GM18499 (cell line): Measurements from ENCODE around the gene MYMK.

Source experiments
- ATAC-seq: cut with Tn5 transposase; IDR thresholded peaks from one replicate; pipeline ENCODE4 v1.9.1; 2021; ENCODE audit warnings: moderate number of reproducible peaks; ENCODE audit not compliant: insufficient read depth, unreplicated experiment

Gene MYMK

GRCh38 chr9:133489253-133490190, 35.2 kb downstream of the MYMK start:
- no peak for ATAC-seq

GRCh38 chr9:133488686-133489252, 36.0 kb downstream of the MYMK start:
- ATAC-seq = no peak

DNA sequence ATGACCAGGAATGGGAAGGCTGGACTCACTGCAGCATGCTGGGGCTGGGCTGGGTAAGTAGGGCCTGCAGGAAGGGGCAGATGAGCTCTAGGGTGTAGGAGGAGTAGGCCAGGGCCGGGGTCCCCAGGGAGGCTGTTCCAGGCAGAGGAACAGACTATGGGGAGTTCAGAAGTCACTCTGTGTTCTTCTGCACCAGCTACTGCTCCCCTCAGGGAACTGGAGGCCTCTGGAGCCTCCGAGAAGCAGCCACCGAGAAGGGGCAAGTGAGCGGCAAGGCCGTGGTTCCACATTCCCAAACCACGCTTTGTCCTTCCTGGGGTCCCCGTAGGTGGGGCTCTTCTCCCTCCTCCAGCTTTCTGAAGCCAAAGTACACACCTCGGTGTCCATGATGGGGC, 37.4 kb downstream of the MYMK start:
- ATAC-seq = no peak

DNA sequence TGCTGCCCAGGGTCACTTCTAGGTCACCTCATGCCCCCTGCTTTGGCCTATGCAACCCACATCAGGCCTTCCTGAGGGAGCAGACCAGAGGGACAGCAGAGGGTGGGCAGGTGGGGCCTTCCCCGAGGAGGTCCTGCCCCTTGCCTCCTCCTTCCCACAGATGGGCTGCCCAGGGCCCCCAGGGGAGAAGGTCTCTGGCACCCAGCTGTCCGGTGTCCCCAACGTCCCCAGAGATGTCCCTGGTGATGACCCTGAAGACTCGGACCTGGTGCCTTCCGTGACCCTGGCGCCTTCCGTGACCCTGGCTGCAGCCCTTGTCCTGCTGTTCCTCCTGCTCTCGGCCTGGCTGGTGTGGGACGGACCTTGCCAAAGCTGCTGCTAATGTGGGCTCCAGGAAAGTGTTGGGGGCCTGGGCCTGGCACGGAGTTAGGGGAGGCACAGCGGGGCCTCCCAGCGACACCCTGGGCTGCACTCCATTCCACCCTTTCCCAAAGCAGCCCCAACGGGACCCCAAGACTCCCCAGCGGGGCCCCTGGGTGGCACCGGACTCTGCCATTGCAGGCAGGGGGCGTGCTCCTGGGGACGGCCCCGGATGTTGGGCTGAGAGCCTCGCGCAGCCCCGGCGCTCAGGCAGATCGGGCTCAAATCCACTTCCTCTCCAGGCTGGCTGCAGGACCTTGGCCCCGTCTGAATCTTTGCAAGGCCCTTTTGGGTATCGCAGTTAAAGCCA, 39.1 kb downstream of the MYMK start:
- no peak for ATAC-seq

- ATAC-seq = no peak
These were observed 39.9 kb downstream of the MYMK start for GRCh38 chr9:133484671-133485437.

DNA sequence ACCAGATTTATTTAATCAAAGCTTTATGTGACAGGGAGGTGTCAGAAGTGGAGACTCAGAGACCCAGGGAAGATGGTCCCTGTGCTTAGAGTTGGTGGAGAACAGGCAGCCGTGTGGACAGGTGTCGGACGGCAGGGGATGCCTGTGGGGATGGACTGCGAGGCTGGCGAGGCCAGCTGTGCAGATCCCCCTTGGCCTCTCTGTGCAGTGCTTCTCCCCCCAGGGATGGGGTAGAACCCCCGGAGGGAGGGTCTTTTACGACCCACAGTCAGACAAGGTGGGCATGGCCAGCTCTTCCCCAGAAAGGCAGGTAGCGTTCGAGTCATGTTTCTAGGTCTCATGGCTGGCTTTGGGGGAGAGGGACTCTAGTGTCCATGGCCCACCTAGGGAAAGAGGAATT, 41.1 kb downstream of the MYMK start:
- ATAC-seq = no peak

GRCh38 chr9:133478851-133479711, 45.7 kb downstream of the MYMK start, which contains the start of gene SLC2A6:
SLC2A6 (minus strand) TSS chr9:133479099; CDS start chr9:133479059, 40 bp downstream.
- no peak for ATAC-seq

DNA sequence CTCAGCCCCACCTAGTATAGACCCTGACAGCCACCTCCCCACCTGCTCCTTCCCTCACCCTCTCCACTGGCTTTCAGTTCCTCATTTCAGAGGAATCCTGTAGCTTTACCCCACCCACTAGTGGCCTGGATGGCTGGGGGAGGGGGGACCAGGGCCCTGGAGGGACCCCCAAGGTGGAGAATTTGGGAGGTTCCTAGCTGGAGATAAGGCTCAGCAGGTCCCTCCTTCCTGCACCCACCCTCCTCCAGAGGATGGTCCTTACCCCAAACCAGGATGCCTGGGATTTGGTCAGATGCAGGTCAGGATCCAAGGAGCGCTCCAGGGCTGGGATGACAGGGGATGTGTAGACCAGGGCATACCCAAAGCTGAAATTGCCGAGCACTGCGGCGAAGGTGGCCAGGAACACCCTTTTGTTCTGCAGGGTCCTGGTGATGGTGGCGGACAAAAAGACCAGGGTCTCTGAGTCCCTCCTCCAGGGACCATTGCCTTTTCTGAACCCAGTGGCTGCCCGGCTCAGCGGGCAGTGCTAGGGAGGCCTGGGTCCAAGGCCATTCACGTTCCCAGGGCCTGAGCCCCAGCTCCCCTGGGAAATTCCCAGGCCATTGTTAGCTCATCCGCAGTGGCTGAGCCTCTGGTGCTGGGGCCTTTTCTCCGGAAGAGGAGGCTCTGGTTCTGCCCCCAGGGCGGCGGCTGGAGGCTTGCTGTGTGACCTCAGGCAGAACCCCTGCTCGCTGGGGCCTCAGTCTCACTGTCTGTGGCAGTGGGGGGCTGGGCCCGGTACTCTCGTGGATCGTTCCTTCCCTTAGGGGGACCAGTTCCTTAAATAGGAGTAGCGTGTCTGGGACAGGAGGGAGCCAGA, 46.5 kb downstream of the MYMK start:
- ATAC-seq = no peak

GRCh38 chr9:133477461-133477860, 47.3 kb downstream of the MYMK start:
- no peak for ATAC-seq

- no peak for ATAC-seq
These were observed 47.8 kb downstream of the MYMK start for GRCh38 chr9:133476941-133477340.

DNA sequence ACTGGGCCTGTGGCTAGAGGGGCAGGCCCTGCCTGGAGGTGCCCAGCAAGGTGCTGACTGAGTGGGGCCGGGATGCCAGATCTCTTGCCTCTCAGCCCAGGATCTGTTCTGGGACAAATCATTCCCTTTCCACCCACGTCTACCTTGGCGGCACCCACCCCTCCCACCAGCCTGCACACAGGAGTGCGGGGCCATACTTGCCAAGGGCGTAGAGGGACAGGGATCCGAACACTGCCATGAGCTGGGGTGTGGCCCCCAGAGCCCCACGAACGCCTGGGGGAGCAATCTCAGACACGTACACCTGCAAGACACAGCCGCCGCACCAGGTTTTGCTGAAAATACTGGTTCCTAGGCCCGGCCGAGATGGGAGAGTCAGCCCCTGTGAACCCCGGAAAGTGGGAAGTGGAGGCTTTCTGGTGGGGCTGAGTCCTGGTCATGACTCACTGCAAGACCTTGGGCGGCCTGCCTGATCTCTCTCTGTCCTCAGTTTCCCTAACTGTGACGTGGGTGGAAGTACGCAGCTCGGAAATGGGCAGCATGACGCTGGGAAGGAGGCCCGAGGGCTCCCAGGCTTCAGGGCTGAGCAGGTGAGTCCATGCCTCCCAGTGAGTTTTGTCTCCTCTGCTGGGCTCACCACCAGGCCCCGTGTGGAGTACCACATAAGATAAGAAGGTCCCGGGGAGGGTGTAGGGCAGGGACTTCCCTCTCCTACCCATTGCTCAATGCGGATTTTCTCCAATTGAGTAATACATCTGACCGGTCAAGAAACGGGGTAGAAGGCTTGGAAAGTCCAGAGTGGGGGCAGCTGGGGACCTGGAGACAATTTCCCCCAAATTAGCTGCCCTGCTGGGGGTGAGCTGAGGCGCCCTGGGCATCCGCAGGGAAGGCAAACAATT, 48.5 kb downstream of the MYMK start:
- ATAC-seq = no peak

DNA sequence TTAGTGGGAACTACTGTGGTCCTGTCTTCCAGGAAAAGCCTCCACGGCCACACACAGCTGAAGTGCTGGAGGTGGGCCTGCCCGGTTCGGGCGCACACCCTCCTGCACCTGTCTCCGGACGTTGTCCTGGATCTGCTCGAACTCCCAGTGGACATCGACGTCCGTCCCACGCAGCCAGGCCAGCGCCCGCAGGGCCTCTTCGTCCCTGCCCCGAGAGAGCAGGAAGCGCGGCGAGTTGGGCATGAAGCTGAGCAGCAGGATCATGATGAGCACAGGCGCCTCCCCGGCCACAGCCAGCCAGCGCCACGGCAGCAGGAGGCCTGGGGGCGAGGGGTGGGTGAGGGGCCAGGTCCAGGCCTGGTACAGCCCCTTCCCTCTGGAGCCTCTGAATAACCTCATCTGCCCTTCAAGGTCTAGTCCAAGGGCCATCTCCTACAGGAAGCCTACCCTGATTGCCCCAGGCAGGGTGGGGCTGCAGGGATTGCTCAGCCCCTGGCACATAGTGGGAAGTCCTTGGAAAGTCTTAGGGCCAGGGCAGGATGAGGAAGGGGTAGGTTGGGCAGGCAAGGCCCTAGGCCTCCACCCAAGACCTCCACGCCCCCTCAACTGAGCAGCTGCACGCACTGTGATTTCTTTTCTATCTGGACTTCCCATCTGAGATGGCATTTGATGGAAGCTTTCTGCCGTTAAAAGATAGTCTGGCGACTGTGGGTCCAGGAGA, 49.3 kb downstream of the MYMK start:
- ATAC-seq = no peak

GRCh38 chr9:133474853-133475252, 49.9 kb downstream of the MYMK start:
- no peak for ATAC-seq

DNA sequence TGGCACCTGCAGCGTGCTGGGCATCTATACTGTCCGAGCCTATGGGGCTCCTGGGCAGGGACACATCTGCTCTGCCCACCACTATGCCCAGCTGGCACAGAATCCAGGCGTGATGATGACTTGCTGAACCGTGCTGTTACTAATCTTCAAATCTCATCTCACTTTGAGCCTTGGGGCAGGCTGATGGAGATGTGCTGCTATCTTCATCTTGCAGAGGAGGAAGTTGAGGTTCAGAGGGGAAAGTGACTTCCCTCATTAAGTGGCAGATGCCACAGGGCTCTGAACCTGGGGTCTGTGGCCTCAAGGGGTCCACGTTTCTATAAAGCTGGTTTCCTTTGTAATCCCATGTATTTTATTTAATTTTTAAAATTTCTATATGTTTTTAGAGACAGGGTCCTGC, 50.5 kb downstream of the MYMK start:
- ATAC-seq = no peak

- no peak for ATAC-seq
These were observed 51.0 kb downstream of the MYMK start for GRCh38 chr9:133473743-133474142.

GRCh38 chr9:133472753-133473378, 51.9 kb downstream of the MYMK start:
- ATAC-seq = no peak

DNA sequence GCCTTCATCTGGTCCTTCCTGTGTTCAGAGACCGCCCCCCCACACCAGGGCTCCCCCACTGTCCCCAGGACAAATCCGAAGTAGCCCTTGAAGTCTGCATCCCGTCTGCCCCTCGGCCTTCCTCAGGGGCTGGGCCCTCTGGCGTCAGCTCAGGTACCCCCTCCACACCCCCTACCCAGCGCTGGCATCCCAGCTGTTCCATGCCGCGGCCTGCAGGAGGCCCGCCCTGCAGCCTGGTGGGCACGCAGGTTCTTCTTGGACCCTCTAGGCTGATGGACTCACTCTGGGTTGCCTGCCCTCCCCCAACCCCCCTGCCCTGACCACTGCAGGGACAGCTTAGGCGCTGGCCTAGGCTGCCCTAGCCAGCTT, 52.5 kb downstream of the MYMK start:
- no peak for ATAC-seq
